Muscle of back (tissue), 11 donors: Measurements from ENCODE around the gene TNRC6C. TPM values are rescaled to one million over a fixed set of nuclear protein-coding genes. Genes with fewer than 3 reads are reported as not detected.
"Not testable (repeated sequence)": the region's sequence is repeated elsewhere in the genome, so short reads cannot be mapped to it uniquely, and the experiment has no call there.

ENCODE experiments used
- DNase-seq, 3 donors: peaks; one replicate each; pipeline versions ENCODE4 v3.0.0 to v3.0.0-alpha.2; 2013
- polyA plus RNA-seq, 10 donors: library from polyadenylated mRNA; unstranded; fragments of 120-200 nt; gene quantifications; one replicate each; pipeline ENCODE4 v1.2.1, GENCODE V29; 2013; ENCODE audit not compliant: insufficient read length in 10 of 10

Gene TNRC6C
- polyA plus RNA-seq, 10 donors, result 7.7 to 12.0 (median 10.1) TPM

DNA sequence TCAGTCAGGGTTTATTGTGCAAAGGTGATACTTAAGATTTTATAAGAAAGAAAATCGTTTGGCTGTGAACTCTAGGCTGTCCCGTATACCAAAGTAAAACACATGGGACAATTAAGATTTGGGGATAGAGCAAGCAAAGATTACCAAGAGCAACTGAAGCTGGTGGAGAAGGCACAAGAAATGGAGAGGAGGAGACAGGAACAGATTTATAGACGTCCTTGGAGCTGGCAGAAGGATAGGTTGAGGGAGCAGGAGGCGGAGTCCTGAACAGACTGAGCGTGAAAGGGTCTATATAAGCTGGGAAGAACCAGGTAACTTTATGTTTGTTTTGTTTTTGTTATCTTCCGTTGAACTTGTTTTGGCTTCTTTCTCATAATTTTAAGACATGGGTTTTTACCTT is 3.8 kb downstream of the TNRC6C start:
- no peak for DNase-seq

DNA sequence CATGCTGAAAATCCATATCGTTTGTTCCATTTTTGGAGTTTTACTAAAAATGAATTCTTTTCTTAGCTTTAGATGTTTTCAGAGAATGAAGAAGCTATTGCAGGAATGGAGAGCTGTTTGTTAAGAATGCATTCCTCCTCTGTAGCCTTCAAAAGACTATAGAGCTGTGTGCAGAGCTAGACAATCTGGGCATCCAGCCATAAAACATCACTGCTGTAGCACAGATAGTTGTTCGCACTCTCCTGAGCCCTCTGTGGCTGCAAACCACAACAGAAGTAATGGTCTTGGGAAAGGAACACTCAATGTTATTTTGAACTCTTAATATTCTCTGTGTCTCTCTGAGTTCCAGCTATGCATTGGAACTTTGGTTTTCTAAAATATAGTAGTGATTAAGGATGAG is 4.9 kb downstream of the TNRC6C start:
- peak; percentile 84 to 93 (median 92) for DNase-seq

DNA sequence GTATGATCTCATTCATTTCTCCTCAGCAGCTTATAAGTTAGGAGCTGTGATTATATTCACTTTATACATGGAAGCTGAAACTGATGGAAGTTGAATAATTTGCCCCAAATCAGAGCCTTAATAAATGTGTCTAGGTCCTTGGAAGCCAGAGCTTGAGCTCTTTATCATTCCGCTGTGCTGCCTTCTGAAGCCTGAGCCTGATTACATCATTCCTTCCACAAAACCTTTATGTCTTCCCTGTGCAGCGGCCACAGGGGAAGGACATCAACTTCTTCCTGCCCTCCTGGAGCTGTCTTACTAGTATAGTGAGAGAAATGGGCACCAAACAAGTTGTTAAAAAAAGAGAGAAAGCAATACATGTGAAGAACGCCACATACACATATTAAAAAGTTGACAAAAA is 6.8 kb downstream of the TNRC6C start:
- DNase-seq, result peak in 1 of 3 donors; percentile 22

GRCh38 chr17:77966476-77966875 is 8.0 kb downstream of the TNRC6C start:
- DNase-seq, result no peak

DNA sequence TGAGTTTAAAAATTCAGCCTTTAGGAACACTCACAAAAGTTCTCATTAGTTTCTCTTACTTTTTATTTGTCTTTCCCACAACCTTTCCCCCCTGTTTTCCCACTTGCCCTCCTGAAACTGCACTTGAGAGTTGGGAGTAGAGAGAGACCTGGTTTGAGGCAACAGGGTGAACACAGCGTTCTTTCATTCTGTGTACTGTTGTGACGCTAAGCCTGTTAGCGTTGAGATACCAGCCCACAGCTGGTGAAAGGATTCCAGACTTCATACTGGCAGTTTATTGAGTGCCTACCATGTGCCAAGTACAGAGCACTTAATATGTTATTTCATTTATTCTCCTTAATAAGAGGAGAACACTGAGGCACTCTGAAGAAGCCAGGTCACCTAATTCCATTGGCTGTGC is 10.3 kb downstream of the TNRC6C start:
- no peak for DNase-seq

DNA sequence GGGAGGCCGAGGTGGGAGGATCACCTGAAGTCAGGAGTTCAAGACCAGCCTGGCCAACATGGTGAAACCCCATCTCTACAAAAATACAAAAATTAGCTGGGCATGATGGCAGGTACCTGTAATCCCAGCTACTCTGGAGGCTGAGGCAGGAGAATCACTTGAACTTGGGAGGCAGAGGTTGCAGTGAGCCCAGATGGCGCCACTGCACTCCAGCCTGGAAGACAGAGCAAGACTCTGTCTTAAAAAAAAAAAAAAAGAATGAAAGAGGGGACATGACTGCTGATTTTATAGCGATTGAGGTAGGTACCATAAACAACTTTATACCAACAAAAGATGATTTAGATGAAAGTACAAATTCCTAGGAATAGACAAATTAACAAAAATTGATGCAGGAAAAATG is 13.8 kb downstream of the TNRC6C start:
- not testable (repeated sequence) for DNase-seq

GRCh38 chr17:77973953-77974352 is 15.4 kb downstream of the TNRC6C start:
- DNase-seq, result no peak

DNA sequence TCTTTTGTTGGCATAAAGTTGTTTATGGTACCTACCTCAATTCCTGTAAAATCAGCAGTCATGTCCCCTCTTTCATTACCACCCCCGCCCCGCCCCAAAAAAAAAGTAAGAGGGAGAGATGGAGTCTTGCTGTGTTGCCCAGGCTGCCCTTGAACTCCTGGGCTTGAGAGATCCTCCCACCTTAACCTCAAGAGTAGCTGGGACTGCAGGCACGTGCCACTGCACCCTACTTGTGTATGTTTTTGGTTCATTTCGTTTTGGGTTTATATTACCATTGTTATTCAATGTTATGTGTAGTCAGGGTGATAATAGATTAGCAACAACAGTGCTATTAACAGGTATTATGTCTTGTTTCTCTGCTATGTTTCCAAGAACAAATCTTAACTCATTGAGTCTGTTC is 15.9 kb downstream of the TNRC6C start:
- no peak for DNase-seq

GRCh38 chr17:77982430-77982829 is 23.9 kb downstream of the TNRC6C start:
- not testable (repeated sequence) for DNase-seq

GRCh38 chr17:77990301-77990700 is 31.8 kb downstream of the TNRC6C start:
- no peak for DNase-seq

GRCh38 chr17:77993735-77994134 is 35.2 kb downstream of the TNRC6C start:
- DNase-seq, result not testable (repeated sequence)

DNA sequence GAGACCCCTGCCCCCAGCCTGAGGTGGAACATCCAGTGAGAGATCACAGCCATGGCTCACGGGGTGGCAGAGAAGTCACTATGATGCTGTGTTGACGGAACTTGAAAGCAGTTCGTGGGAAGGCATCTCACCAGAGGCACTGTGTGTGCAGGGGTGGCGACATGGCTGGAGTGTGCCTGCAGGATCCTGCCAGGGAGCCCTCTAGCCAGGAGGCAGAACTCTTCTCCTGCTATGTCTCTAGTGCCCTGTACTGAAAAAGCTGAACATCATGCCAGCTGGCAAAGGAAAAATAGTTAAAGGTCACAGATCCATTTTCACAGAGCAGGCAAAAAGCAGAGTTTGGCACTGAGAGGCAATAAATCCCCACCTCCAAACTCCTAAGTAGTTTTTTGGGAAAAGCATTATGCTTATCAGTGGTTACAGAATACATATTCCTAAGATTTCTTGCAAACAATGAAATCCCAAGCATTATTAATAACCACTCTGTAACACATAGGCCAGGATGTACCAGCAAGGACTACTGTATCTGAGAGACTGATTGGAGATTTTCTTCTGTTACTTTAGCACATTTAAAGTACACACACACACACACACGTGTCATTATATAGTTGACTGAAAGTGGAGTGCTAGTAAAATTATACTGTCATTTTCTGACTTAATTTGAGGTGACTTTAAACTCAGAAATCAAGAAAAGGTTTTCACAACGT is 36.8 kb downstream of the TNRC6C start:
- DNase-seq, result peak in 1 of 3 donors; percentile 9

DNA sequence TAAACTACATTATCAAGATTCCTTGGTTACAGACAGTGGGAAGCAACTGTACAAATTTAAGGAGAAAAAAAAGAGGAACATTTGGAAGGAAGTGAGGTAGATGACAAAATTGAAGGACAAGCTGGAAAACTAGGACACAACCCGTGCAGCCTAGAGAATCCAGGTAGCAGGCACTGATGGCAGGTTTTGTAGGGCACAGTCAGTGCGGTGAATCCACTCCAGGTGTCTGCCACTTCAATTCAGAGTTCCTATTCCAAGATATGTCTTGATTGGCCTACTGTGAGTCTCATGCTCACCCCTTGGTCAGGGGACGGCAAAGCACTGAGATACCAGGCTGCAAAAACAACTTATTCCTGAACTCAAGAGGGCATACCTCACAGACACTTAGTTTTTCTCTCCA is 37.8 kb downstream of the TNRC6C start:
- DNase-seq, result no peak

DNA sequence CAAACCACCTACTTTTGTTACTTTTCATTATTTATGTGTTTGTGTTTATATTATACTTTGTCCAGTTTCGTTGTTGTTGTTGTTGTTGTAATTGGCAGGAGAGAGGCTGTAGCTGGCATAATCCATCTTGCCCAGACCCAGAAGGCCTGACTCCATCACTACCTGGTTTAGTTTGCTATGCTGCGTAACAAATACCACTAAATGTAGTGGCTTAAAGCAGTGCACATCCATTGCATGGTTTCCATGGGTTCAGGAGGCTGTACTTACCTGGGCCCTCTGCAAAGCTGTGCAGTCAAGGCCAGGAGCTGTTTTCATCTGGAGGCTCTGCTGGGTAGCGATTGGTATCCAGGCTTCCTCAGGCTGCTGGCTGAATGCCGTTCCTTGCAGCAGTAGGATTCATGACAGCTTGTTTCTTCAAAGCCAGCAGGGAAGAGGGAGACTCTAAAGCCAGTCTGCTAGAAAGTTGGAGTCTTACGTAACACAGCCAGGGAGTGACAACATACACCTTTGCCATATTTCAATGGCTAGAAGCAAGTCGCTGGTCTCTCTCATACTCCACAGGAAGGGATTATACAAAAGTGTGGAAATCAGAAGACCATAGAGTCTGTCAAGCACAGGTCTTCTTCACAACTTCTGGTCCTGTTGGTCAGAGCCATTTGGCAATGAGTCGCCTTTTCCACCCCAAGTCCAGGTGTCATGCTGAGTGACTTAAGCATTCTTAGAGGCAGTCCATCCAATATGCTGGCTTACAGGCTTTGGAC is 41.1 kb downstream of the TNRC6C start:
- no peak for DNase-seq

DNA sequence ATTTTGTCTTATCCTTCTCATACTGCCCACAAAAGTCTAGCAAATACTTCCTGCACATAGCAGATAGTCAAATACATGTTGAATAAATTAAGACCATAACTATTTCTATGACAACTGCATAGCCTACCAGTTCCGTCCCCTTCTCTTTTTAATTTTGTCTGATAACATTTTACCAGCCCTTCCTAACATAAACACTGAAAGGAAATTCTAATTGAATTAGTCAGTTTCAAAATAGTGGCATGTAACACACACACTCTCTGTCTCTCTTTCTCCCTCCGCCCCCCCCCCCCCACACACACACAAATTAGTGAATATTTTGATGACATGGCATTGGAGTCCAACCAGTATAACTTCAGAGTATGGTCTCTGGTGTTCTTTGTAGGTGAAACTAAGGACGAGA is 41.8 kb downstream of the TNRC6C start:
- peak in 1 of 3 donors; percentile 46 for DNase-seq

GRCh38 chr17:78001182-78001581 is 42.7 kb downstream of the TNRC6C start:
- no peak for DNase-seq

- no peak for DNase-seq
Measured at GRCh38 chr17:78001612-78002011, 43.1 kb downstream of the TNRC6C start.

DNA sequence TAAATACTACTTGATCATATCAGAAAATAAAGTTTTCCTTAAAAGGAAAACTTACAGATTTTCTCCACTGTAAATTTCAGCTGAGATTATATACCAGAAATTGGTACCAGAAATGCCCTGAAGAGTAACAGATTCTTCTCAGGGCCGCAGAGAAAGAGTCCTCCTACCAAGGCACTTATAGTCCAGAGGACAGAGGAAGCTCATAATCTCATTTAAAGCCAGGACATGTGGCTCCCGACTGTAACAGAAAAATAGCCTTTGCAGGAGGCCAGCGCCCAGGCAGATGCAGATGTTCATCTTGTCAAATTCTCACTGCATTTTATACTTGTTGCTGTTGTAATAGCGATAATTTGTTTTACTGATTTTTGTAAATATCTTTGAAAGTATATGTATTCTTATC is 43.7 kb downstream of the TNRC6C start:
- no peak for DNase-seq

DNA sequence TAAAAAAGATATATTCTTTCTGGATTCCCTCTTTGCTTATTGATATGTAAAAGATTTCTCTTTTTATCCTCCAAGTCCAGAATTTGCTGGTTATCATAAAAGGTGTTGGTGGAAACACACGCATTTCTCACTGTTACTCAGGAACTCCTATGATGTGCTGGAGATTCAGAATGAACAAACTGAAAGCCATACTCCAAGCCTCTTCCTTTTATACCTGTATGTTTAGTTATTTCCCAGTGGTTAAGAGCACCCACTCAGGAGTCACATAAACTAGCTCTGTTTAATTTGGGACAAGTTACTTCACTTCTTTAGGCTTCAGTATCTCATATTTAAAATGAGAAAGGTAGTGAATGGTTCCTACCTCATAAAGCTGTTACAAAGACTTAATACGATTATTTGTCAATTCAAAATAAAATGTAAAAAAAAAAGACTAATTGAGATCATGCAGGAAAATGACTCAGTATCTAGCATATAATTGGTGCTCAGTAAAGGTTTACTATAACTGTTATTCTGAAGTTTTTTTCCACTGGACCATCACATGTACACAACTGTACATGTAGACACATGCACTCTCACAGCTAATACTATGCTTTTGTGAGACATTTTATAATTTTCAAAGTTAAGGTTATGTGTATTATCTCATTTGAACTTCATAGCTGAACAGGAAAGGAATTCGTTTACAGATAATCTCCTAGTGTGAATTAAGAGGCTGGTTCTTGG is 47.1 kb downstream of the TNRC6C start:
- DNase-seq, result no peak

GRCh38 chr17:78006338-78006737 is 47.8 kb downstream of the TNRC6C start:
- no peak for DNase-seq

DNA sequence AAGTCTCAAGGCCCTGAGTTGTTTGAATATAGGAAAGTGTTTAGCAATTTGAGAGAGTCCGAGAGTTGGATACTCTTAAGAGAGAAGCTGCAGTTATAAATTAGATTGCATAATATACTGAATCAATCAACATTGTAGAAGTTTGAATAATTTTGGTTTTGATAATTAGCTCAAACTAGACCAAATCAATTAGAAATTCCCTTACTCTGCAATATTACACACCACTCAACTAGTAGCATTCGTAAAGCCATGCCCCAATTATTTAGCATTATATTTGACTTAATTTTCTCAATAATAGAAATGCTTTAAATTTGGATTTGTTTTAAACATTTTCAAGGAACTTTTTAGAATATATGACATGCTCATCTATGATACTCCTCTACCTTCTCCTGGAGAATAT is 49.1 kb downstream of the TNRC6C start:
- DNase-seq, result no peak

- DNase-seq, result no peak
Measured at GRCh38 chr17:78010759-78011158, 52.3 kb downstream of the TNRC6C start.

DNA sequence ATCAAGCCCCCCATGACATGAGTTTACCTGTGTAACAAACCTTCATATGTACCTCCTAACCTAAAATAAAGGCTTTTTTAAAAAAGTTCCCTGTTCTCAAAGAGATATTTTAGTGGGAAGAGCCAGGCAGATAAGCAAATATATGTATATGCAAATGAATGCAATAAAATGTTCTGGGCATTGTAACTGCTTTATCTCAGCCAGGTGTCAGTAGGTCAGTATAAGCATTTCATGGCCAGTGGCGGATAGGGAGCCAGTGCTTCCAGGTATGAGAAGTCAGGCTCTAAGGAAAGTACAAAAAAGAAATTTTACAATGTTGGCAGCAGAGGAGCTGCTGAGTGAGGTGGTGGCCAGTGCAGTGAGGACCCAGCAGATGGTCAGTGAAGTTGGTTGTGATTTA is 53.9 kb downstream of the TNRC6C start:
- DNase-seq, result no peak
